GM12874 (cell line): ENCODE results near the gene MYOCOS.

Experiments
- TF ChIP-seq, protein P1 (sequence below): IDR thresholded peaks from 2 replicates; pipeline ENCODE4 v1.5.1; 2011; ENCODE audit warnings: low read depth, mild to moderate bottlenecking, control low read depth, low read length, moderate library complexity; ENCODE audit not compliant: insufficient read depth

Gene MYOCOS

DNA sequence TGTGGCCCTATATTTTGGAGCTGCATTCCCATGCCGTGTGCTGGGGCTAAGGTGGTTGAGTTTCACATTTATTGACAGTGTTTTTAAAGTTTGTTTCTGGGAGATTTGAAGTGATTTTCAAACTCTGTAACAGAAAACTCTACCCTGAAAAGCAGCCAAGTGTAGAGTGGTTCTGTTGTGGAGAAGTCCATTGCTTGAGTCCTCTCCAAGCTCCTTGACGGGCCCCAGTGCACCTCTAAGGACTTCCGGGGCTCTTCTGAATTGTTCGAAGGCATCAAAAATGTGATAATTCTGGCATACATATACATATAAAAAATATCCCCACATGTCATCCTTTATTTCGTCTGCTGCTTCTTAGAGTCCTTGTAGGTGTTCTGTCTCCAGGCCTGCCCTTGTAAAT is 5.0 kb downstream of the MYOCOS start:
- TF ChIP-seq, protein P1, sequence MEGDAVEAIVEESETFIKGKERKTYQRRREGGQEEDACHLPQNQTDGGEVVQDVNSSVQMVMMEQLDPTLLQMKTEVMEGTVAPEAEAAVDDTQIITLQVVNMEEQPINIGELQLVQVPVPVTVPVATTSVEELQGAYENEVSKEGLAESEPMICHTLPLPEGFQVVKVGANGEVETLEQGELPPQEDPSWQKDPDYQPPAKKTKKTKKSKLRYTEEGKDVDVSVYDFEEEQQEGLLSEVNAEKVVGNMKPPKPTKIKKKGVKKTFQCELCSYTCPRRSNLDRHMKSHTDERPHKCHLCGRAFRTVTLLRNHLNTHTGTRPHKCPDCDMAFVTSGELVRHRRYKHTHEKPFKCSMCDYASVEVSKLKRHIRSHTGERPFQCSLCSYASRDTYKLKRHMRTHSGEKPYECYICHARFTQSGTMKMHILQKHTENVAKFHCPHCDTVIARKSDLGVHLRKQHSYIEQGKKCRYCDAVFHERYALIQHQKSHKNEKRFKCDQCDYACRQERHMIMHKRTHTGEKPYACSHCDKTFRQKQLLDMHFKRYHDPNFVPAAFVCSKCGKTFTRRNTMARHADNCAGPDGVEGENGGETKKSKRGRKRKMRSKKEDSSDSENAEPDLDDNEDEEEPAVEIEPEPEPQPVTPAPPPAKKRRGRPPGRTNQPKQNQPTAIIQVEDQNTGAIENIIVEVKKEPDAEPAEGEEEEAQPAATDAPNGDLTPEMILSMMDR: no peak

DNA sequence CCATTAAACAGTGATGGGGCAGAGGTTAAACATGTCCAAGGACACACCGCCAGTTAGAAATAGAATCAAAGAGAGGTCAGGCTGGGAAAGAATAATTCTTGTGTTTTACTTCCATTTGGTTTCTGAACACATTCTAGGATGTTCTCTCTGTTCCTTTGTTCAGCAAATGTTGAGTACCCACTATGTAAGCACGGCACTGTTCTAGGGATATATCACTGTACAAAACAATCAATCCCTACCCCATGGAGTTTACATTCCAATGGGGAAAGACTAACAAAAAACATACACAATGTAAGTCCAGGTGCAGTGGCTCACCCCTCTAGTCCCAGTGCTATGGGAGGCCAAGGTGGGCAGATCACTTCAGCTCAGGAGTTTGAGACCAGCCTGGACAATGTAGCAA is 6.2 kb downstream of the MYOCOS start:
- TF ChIP-seq, protein P1: no peak

DNA sequence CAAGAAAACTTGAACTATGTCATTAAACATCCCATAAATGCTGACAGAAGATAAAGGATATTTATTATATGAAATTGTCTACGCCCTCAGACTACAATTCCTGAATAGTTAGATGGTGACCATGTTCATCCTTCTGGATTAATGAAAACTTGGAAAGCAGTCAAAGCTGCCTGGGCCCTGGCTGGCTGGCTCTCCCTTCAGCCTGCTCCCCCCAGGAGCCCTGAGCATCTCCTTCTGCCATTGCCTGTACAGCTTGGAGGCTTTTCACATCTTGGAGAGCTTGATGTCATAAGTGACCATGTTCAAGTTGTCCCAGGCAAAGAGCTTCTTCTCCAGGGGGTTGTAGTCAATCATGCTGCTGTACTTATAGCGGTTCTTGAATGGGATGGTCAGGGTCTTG is 13.6 kb downstream of the MYOCOS start:
- TF ChIP-seq, protein P1: no peak

DNA sequence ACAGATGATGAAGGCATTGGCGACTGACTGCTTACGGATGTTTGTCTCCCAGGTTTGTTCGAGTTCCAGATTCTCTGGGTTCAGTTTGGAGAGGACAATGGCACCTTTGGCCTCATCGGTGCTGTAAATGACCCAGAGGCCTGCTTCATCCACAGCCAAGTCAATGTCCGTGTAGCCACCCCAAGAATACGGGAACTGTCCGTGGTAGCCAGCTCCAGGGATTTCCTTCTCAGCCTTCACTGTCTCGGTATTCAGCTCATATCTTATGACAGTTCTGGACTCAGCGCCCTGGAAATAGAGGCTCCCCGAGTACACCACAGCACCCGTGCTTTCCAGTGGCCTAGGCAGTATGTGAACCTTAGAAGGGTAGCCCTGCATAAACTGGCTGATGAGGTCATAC is 14.1 kb downstream of the MYOCOS start:
- TF ChIP-seq, protein P1: no peak

DNA sequence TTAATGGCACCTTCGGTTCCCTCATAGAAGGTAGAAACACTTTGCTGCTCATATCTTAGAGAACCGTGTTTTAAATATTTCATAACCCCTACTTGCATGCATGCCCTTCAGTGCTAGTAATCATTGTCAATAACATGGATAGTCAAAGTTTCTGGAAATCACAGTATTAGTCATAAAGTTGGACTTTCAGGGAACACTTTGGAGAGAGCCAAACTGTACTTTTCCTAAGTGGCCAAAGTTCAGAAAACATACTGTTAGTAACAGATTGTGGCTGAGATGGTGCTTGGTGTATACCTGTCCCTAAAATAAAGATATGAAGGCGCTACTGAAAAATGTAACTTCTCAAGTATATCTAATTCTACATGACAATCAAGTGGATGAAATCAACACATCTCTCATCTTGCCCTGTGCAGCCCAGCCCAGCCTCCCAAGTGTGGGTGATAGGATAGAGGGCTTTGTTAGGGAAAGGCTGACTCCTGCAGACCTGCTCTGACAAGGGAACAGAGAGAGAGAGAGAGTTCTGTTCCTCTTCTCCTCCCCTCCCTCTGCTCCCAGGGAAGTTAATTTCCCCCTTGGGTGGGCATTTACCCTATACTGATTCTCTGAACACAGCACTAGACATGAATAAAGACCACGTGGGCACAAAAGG is 16.0 kb downstream of the MYOCOS start:
- TF ChIP-seq, protein P1: no peak

DNA sequence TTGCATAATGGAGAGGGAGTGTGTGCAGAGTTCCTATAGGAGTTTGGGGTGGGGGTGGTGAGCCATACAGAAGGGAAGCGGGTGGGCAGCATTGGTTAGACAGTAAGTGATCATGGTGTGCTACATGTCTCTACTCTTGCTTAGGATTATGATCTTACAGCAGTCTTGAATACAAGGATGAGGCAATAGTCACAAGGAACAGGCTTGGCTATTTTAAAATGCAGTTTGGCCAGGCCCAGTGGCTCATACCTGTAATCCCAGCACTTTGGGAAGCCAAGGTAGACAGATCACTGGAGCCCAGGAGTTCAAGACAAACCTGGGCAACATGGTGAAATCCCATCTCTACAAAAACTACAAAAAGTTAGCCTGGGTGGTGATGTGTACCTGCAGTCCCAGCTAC is 18.2 kb downstream of the MYOCOS start:
- TF ChIP-seq, protein P1: no peak

DNA sequence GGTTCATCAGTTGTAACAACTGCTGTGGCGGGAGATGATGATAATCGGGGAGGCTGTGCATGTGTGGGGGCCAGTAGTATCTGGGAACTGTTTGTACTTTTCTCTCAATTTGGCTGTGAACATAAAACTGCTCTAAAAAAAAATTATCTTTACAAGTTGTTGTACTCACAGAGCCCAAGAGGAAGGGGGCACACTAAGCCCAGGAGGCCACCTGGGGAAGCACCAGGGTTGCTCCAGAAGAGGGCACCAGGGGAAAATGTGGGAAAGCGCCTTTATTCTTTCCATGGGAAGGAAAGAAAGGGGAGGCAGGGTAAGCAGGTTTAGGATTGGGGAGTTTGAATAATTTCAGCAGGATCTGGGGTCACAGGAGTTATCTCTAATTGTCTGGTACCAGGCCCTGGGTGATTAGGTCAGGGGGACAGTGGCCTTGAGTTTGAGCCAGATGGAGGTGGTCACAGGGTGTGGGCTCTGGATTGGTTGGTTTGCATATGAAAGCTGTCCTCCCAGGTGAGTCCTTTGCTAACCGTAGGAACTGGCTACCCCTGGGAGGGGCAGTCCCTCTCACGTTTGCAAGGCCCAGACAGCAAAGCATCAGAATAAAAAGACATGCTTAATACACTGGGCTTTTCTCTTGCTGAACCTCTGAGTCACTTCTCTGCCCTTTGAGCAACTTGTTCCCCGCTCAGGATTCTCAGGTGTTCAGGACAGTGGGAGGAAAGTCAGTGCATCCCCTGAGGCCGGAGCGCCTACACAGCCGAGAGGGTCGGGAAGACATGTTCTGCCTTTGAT is 19.2 kb downstream of the MYOCOS start:
- TF ChIP-seq, protein P1: no peak
